ENCODE measurements around the gene PDCD2L. TPM values are rescaled to one million over a fixed set of nuclear protein-coding genes. Genes with fewer than 3 reads are reported as not detected.
"Not testable (repeated sequence)": the region's sequence is repeated elsewhere in the genome, so short reads cannot be mapped to it uniquely, and the experiment has no call there.

Gene PDCD2L
- total RNA-seq, 1 donor from 2014 or later = 24.5 TPM

GRCh38 chr19:34448191-34448590 is 44.0 kb downstream of the PDCD2L start:
- TF ChIP-seq, protein P1, sequence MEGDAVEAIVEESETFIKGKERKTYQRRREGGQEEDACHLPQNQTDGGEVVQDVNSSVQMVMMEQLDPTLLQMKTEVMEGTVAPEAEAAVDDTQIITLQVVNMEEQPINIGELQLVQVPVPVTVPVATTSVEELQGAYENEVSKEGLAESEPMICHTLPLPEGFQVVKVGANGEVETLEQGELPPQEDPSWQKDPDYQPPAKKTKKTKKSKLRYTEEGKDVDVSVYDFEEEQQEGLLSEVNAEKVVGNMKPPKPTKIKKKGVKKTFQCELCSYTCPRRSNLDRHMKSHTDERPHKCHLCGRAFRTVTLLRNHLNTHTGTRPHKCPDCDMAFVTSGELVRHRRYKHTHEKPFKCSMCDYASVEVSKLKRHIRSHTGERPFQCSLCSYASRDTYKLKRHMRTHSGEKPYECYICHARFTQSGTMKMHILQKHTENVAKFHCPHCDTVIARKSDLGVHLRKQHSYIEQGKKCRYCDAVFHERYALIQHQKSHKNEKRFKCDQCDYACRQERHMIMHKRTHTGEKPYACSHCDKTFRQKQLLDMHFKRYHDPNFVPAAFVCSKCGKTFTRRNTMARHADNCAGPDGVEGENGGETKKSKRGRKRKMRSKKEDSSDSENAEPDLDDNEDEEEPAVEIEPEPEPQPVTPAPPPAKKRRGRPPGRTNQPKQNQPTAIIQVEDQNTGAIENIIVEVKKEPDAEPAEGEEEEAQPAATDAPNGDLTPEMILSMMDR (IDR thresholded peaks at IDR 0.05; ENCODE audit: insufficient read depth, low read length, severe bottlenecking) = no peak
- H3K27me3 ChIP-seq (ENCODE audit: control insufficient read depth, insufficient read depth, low read length) = no peaks in the 10 kb centered on the region
- no peak overlapping the region for H3K4me3 ChIP-seq (ENCODE audit: low read depth, low read length)
- no peak for FAIRE-seq
- DNase-seq (ENCODE audit: low read depth) = no peak
- peaks cover 9% of the 10 kb centered on the region for H3K36me3 ChIP-seq (ENCODE audit: control insufficient read depth, insufficient read depth, low read length)

DNA sequence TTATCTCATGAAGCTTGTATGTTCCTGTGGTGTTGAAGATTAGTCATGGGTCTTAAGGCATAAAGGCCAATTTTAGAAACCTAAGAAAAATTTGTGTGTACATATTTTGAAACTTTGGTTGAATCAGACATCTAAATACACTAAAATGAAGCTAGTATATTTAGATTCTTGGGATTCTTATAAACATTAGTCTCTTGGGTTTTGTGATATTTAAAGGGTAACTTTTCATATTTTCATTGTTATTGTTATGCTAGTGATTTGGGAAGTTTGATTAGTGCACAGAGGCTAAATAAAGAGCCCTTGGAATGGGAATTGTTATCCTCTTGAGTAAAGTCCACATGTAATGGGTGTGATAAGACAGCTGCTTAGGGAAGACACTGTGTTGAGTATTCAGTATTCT is 48.5 kb downstream of the PDCD2L start:
- no peak for FAIRE-seq

DNA sequence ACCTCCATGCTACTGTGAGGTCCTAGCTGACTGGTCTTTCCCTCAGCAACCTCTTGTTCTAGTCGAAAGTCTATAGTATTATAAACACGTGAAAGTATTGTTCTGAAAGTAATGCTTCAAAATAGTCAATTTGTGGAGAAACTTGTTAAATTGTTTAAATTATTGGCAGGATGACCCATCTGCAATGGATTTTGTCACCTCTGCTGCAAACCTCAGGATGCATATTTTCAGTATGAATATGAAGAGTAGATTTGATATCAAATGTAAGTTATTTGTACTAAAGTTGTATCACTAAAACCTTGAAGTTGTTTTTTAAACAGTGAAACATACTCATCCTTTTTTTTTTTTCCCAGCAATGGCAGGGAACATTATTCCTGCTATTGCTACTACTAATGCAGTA is 49.9 kb downstream of the PDCD2L start:
- TF ChIP-seq, protein P1 (IDR thresholded peaks at IDR 0.05; ENCODE audit: insufficient read depth, low read length, severe bottlenecking) = no peak
- Histone ChIP-seq H3K4me3 (ENCODE audit: low read depth, low read length) (no peak overlapping the region), H3K36me3 (ENCODE audit: control insufficient read depth, insufficient read depth, low read length) (peaks cover 17% of the 10 kb centered on the region), H3K27me3 (ENCODE audit: control insufficient read depth, insufficient read depth, low read length) (no peaks in the 10 kb centered on the region)
- DNase-seq (ENCODE audit: low read depth) (no peak), FAIRE-seq (no peak)

More for the DNA sequence above, 48.5 kb downstream of the PDCD2L start:
- H3K36me3 ChIP-seq (ENCODE audit: control insufficient read depth, insufficient read depth, low read length) = peaks cover 15% of the 10 kb centered on the region
- no peak for DNase-seq (ENCODE audit: low read depth)
- H3K27me3 ChIP-seq (ENCODE audit: control insufficient read depth, insufficient read depth, low read length) = no peaks in the 10 kb centered on the region
- TF ChIP-seq, protein P1 (IDR thresholded peaks at IDR 0.05; ENCODE audit: insufficient read depth, low read length, severe bottlenecking) = no peak
- no peak overlapping the region for H3K4me3 ChIP-seq (ENCODE audit: low read depth, low read length)

- FAIRE-seq (no peak), DNase-seq (ENCODE audit: low read depth) (no peak)
- TF ChIP-seq, protein P1 (IDR thresholded peaks at IDR 0.05; ENCODE audit: insufficient read depth, low read length, severe bottlenecking) = no peak
- no peaks in the 10 kb centered on the region for H3K27me3 ChIP-seq (ENCODE audit: control insufficient read depth, insufficient read depth, low read length)
- no peak overlapping the region for H3K4me3 ChIP-seq (ENCODE audit: low read depth, low read length)
- peaks cover 17% of the 10 kb centered on the region for H3K36me3 ChIP-seq (ENCODE audit: control insufficient read depth, insufficient read depth, low read length)
Measured at GRCh38 chr19:34454685-34455084, 50.5 kb downstream of the PDCD2L start.

DNA sequence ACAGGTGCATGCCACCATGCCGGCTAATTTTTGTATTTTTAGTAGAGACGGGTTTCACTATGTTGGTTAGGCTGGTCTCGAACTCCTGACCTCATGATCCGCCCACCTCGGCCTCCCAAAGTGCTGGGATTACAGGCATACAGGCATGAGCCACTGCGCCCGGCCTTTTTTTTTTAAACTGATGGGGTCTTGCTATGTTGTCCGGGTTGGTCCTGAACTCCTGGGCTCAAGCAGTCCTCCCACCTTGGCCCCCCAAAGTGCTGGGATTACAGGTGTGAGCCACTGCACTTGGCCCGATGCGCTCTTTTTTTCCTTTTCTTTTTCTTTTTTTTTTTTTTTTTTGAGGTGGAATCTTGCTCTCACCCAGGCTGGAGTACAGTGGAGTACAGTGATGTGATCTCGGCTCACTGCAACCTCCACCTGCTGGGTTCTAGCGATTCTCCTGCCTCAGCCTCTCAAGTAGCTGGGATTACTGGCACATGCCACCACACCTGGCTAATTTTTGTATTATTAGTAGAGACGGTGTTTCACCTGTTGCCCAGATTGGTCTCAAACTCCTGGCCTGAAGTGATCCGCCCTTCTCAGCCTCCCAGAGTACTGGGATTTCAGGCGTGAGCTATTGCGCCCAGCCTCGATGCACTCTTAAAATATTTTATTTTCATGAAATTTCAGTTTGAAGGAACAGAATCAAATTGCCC is 51.7 kb downstream of the PDCD2L start:
- not testable (repeated sequence) for FAIRE-seq; H3K4me3 ChIP-seq (ENCODE audit: low read depth, low read length); DNase-seq (ENCODE audit: low read depth); H3K27me3 ChIP-seq (ENCODE audit: control insufficient read depth, insufficient read depth, low read length)
- peaks cover 18% of the 10 kb centered on the region for H3K36me3 ChIP-seq (ENCODE audit: control insufficient read depth, insufficient read depth, low read length)

DNA sequence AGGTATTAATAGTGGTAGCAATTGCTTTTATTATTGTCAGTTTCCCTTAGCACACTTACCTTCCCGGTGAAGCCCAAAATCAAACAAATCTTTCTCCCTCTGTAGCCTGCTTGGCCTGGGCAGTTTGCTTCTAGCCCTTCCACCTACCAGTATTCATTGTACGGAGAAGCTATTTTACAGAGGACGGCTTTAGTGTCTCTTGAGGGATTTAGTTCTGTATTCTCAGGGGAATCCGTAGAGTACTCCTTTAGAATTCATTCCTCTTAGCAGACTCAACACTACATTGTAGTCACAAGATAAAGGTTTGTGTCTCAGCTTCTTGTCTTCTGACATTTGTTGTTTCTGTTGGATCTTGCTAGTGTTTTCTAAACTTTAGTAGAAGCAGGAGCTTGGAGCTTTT is 53.2 kb downstream of the PDCD2L start:
- Histone ChIP-seq H3K4me3 (ENCODE audit: low read depth, low read length) (no peak overlapping the region), H3K27me3 (ENCODE audit: control insufficient read depth, insufficient read depth, low read length) (no peaks in the 10 kb centered on the region), H3K36me3 (ENCODE audit: control insufficient read depth, insufficient read depth, low read length) (peaks cover 24% of the 10 kb centered on the region)
- TF ChIP-seq, protein P1 (IDR thresholded peaks at IDR 0.05; ENCODE audit: insufficient read depth, low read length, severe bottlenecking) = no peak
- FAIRE-seq (no peak), DNase-seq (ENCODE audit: low read depth) (no peak)
